IMR-90 (cell line): Measurements from ENCODE around the gene DENND10. TPM values are rescaled to one million over a fixed set of nuclear protein-coding genes. Genes with fewer than 3 reads are reported as not detected.
A peak's percentile ranks its signal among the peaks of the same experiment; 100 is the strongest.

Experiments used
- ATAC-seq: fragments of 200-7000 bp; cut with Tn5 transposase; 2 replicates; pipeline ENCODE4 v1.9.1; 2020; ENCODE audit warnings: low read depth, mild to moderate bottlenecking, moderate library complexity
- BruUV-seq: library from RNA; stranded (reverse); fragments of 400-500 nt; replicated peaks from 2 replicates; lab custom pipeline; 2021; lab: Mats Ljungman, UMichigan
- CTCF ChIA-PET: fragments of 300-600 bp; formaldehyde crosslinking; extraction: SDS; loops from one replicate; lab custom pipeline; 2021; ENCODE audit warnings: antibody characterized with exemption; lab: Yijun Ruan, JAX
- POLR2A ChIA-PET: fragments of 300-600 bp; sonication (Branson Sonifier 250); formaldehyde crosslinking; loops from one replicate; lab custom pipeline; 2022; ENCODE audit warnings: antibody characterized with exemption; ENCODE audit not compliant: unreplicated experiment; lab: Charles Lee
- DNase-seq: peaks from one replicate; pipeline ENCODE4 v3.0.0; 2013
- H2AFZ ChIP-seq: replicated peaks from 2 replicates; pipeline ENCODE3; 2013; ENCODE audit warnings: low read length, mild to moderate bottlenecking; ENCODE audit not compliant: poor library complexity
- H2AK5ac ChIP-seq: 2 replicates; pipeline ENCODE4 v1.6.1; 2013; ENCODE audit warnings: low read depth, low read length, inconsistent platforms
- H2AK9ac ChIP-seq: replicated peaks from 2 replicates; pipeline ENCODE3; 2013; ENCODE audit warnings: mild to moderate bottlenecking, low read depth, low read length, moderate library complexity; ENCODE audit not compliant: poor library complexity
- H2BK120ac ChIP-seq: 2 replicates; pipeline ENCODE4 v1.6.1; 2013; ENCODE audit warnings: low read depth, low read length, inconsistent platforms
- H2BK15ac ChIP-seq: 3 replicates; pipeline ENCODE4 v1.6.1; 2013; ENCODE audit warnings: low read depth, low read length, inconsistent platforms
- H2BK20ac ChIP-seq: 2 replicates; pipeline ENCODE4 v1.6.1; 2013; ENCODE audit warnings: low read depth, mild to moderate bottlenecking, inconsistent platforms, low read length, moderate library complexity
- H2BK5ac ChIP-seq: 2 replicates; pipeline ENCODE4 v1.6.1; 2013; ENCODE audit warnings: mild to moderate bottlenecking, low read depth, low read length, inconsistent platforms; ENCODE audit not compliant: poor library complexity, severe bottlenecking
- H3K14ac ChIP-seq: replicated peaks from 2 replicates; pipeline ENCODE4 v1.6.1; 2013; ENCODE audit warnings: low read depth, low read length, inconsistent platforms
- H3K18ac ChIP-seq: 2 replicates; pipeline ENCODE4 v1.6.1; 2013; ENCODE audit warnings: low read depth, low read length, control low read depth
- H3K23ac ChIP-seq: 2 replicates; pipeline ENCODE4 v1.6.1; 2013; ENCODE audit warnings: low read depth, low read length, inconsistent platforms
- H3K27ac ChIP-seq: 2 replicates; pipeline ENCODE4 v1.5.1; 2013; ENCODE audit warnings: mild to moderate bottlenecking, control low read depth, low read length; ENCODE audit not compliant: insufficient read depth
- H3K27me3 ChIP-seq: 2 replicates; pipeline ENCODE4 v1.6.1; 2013; ENCODE audit warnings: low read length; ENCODE audit not compliant: control insufficient read depth, insufficient read depth
- H3K36me3 ChIP-seq: 2 replicates; pipeline ENCODE4 v1.6.1; 2013; ENCODE audit warnings: low read length, mixed read lengths; ENCODE audit not compliant: control insufficient read depth, insufficient read depth
- H3K4ac ChIP-seq: 2 replicates; pipeline ENCODE4 v1.6.1; 2013; ENCODE audit warnings: low read depth, low read length, inconsistent platforms
- H3K4me1 ChIP-seq: 2 replicates; pipeline ENCODE4 v1.6.1; 2013; ENCODE audit warnings: low read length, mixed read lengths; ENCODE audit not compliant: control insufficient read depth, insufficient read depth
- H3K4me2 ChIP-seq: 2 replicates; pipeline ENCODE4 v1.6.1; 2013; ENCODE audit warnings: low read depth, mild to moderate bottlenecking, control low read depth, low read length, moderate library complexity
- H3K4me3 ChIP-seq: 2 replicates; pipeline ENCODE4 v1.5.1; 2013; ENCODE audit warnings: low read depth, mild to moderate bottlenecking, control low read depth, low read length, moderate library complexity; ENCODE audit not compliant: insufficient read depth
- H3K56ac ChIP-seq: 2 replicates; pipeline ENCODE4 v1.6.1; 2013; ENCODE audit warnings: low read length, inconsistent platforms; ENCODE audit not compliant: insufficient read depth; ENCODE audit errors: extremely low read depth
- H3K79me1 ChIP-seq, 2 experiments: 2 replicates each; pipeline ENCODE4 v1.6.1; 2013; ENCODE audit warnings: low read length in 2 of 2, inconsistent platforms in 1 of 2, low read depth in 1 of 2
- H3K9ac ChIP-seq: 2 replicates; pipeline ENCODE4 v1.6.1; 2013; ENCODE audit warnings: low read depth, low read length, control low read depth
- H3K9me1 ChIP-seq: 2 replicates; pipeline ENCODE4 v1.6.1; 2013; ENCODE audit warnings: low read length, inconsistent platforms; ENCODE audit not compliant: insufficient read depth
- H3K9me3 ChIP-seq: 2 replicates; pipeline ENCODE4 v1.6.1; 2013; ENCODE audit warnings: low read length; ENCODE audit not compliant: control insufficient read depth, insufficient read depth
- H4K20me1 ChIP-seq: 2 replicates; pipeline ENCODE4 v1.6.1; 2013; ENCODE audit warnings: low read length, inconsistent platforms; ENCODE audit not compliant: insufficient read depth
- H4K5ac ChIP-seq: 2 replicates; pipeline ENCODE4 v1.6.1; 2013; ENCODE audit warnings: mild to moderate bottlenecking, low read depth, low read length, control low read depth
- H4K8ac ChIP-seq, 2 experiments: 2 replicates each; pipeline ENCODE4 v1.6.1; 2013; ENCODE audit warnings: low read depth in 2 of 2, low read length in 2 of 2, control low read depth in 1 of 2, inconsistent platforms in 1 of 2
- H4K91ac ChIP-seq: 2 replicates; pipeline ENCODE4 v1.6.1; 2013; ENCODE audit warnings: low read depth, low read length, inconsistent platforms; ENCODE audit not compliant: insufficient read depth
- BHLHE40 ChIP-seq: fragments of 150-350 bp; IDR thresholded peaks from 2 replicates; pipeline ENCODE4 v1.6.1; 2016; ENCODE audit warnings: mild to moderate bottlenecking, low read depth, low read length
- FOS ChIP-seq: fragments of 150-350 bp; IDR thresholded peaks from 2 replicates; pipeline ENCODE4 v1.6.1; 2016; ENCODE audit warnings: low read depth, low read length
- MAFK ChIP-seq: IDR thresholded peaks from 2 replicates; pipeline ENCODE4 v1.6.1; 2012; ENCODE audit warnings: low read depth, low read length, improper control_type of control experiment
- MAZ ChIP-seq: IDR thresholded peaks from 2 replicates; pipeline ENCODE4 v1.6.1; 2012; ENCODE audit warnings: low read depth, mild to moderate bottlenecking, low read length, improper control_type of control experiment, moderate library complexity, borderline replicate concordance
- MXI1 ChIP-seq: IDR thresholded peaks from 2 replicates; pipeline ENCODE4 v1.6.1; 2012; ENCODE audit warnings: low read depth, mild to moderate bottlenecking, low read length, moderate library complexity, borderline replicate concordance
- NFE2L2 ChIP-seq: fragments of 150-350 bp; IDR thresholded peaks from 2 replicates; pipeline ENCODE4 v1.6.1; 2016; ENCODE audit warnings: low read depth, mild to moderate bottlenecking, low read length
- RFX5 ChIP-seq: IDR thresholded peaks from 2 replicates; pipeline ENCODE4 v1.8.0; 2012; ENCODE audit warnings: low read depth, mild to moderate bottlenecking, low read length, moderate library complexity
- SMC3 ChIP-seq: fragments of 150-350 bp; IDR thresholded peaks from 2 replicates; pipeline ENCODE4 v1.6.1; 2016; ENCODE audit warnings: low read depth, mild to moderate bottlenecking, antibody characterized with exemption, low read length, moderate library complexity
- WGBS, 2 experiments: methylation state at CpG; one replicate each; pipeline versions ENCODE4 v1.1.5 to v1.1.7; 2013; ENCODE audit warnings: missing lambda C conversion rate in 2 of 2; ENCODE audit not compliant: insufficient read length in 1 of 2; ENCODE audit errors: extremely low coverage in 2 of 2; 5-methylcytosine and 5-hydroxymethylcytosine counted together
- dilution Hi-C: fragments of 300-500 bp; cut with HindIII; formaldehyde crosslinking; loops from one replicate; pipeline ENCODE4 v1.14.3; 2018; ENCODE audit warnings: low sequenced_read_pairs; ENCODE audit not compliant: unreplicated experiment
- in situ Hi-C: fragments of 300-500 bp; cut with MboI; formaldehyde crosslinking; loops from 3 replicates; pipeline ENCODE4 v1.14.3; 2019; ENCODE audit warnings: low sequenced_read_pairs, inconsistent platforms, mixed read lengths
- intact Hi-C: fragments of 100-400 bp; cut with micrococcal nuclease; formaldehyde crosslinking; loops from 2 replicates; pipeline ENCODE4 v1.10.0; 2022
- polyA plus RNA-seq, 3 experiments: library from polyadenylated mRNA; depleted of rRNA; stranded (reverse); fragments of >200 nt; gene quantifications; 2 replicates each; pipeline ENCODE4 v1.2.3, GENCODE V29; 2012; ENCODE audit warnings: low replicate concordance in 1 of 3
- total RNA-seq: library from RNA; depleted of rRNA; stranded (reverse); fragments of >200 nt; gene quantifications from 2 replicates; pipeline ENCODE4 v1.2.3, GENCODE V29; 2012
- TF ChIP-seq, protein P1 (sequence below): conservative IDR thresholded peaks from 2 replicates; pipeline ENCODE4 v1.5.1; 2012; ENCODE audit warnings: mild to moderate bottlenecking, low read depth, low read length, improper control_type of control experiment
- TF ChIP-seq, protein P2 (sequence below): fragments of 150-350 bp; IDR thresholded peaks from 2 replicates; pipeline ENCODE4 v1.6.1; 2016; ENCODE audit warnings: low read depth, mild to moderate bottlenecking, low read length, moderate library complexity, borderline replicate concordance
- TF ChIP-seq, protein P3 (sequence below): fragments of 150-350 bp; IDR thresholded peaks from 2 replicates; pipeline ENCODE4 v1.6.1; 2017; ENCODE audit warnings: mild to moderate bottlenecking, antibody characterized with exemption, low read length, low read depth

Gene DENND10
- total and polyA plus RNA-seq, 2 of the 4 experiments (the other 2 are of a cell fraction) = 50.9 to 81.4 TPM

DNA sequence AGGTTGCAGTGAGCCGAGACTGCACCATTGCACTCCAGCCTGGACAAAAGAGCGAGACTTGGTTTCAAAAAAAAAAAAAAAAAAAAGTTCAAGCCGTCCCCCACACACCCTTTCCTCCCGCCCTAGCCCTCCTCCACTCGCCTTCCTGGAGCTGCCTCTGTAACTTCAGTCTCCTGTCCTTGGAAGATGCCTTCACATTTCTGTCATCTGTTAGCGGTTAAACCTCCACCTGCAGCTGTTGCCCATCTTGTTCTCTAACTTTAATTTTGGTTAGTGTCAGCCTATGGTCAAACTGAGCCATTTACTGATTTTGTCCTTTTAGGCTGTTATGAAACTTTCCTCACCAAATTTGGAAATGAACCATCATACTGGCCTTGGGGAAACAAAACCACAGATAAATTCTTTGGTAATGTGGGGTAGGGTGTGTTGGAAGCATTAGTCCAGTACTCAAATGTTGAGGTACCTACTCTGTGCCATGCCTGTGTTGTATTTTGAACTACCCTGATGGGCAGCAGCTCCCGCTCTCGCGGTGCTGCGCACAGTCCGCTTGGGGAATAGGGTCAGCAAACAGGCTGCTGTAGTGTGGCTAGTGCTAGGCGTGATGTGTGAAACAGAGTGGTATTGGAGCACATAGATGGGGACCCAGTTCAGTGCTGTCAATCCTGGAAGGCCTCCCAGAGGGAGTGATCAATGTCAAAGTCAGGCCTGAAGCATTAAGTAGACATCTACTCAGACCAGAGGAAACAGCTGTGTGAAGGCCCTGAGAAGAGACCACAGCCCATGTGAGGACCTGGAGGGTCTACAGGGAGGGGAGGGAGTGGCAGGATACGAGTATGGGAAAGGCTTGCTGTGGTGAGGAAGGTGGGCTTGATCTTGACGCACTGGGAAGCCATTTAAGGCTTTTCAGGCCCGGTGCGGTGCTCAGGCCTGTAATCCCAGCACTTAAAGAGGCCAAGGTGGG, 34.7 kb downstream of the DENND10 start:
- Histone ChIP-seq H3K4me1 (peaks cover 4% of the 10 kb centered on the region; the same call in 1 of the 2 replicates), H3K4me2 (no peak overlapping the region), H3K4ac (peak overlapping the region; percentile 69), H3K18ac (peak overlapping the region; percentile 4; the same call in 1 of the 2 replicates), H2BK5ac (peak overlapping the region; percentile 35), H2AFZ (peak overlapping the region; percentile 66), H3K36me3 (peaks cover 9% of the 10 kb centered on the region; the same call in 1 of the 2 replicates), H3K14ac (0 out of 2 replicates have a peak overlapping the region, but pooled peaks have one; percentile 0), H4K91ac (peak overlapping the region; percentile 41; the same call in 1 of the 2 replicates), H3K9ac (no peak overlapping the region), H3K4me3 (no peak overlapping the region), H3K56ac (no peak overlapping the region), H2BK20ac (peak overlapping the region; percentile 66; the same call in 1 of the 2 replicates), H3K9me1 (peaks cover 9% of the 10 kb centered on the region; the same call in 1 of the 2 replicates), H4K5ac (no peak overlapping the region), H3K23ac (peak overlapping the region; percentile 20), H2BK15ac (no peak overlapping the region), H4K8ac (0 out of 4 replicates have a peak overlapping the region, but pooled peaks of 1 of the 2 experiments have one; percentile 2), H3K9me3 (no peaks in the 10 kb centered on the region), H2AK9ac (peak overlapping the region; percentile 39), H3K27ac (no peak overlapping the region), H3K79me1 (peaks cover 2 to 15% of the 10 kb centered on the region in 2 experiments; a peak in 3 of 4 replicates), H4K20me1 (no peaks in the 10 kb centered on the region), H2AK5ac (peak overlapping the region; percentile 70; the same call in 1 of the 2 replicates), H2BK120ac (peak overlapping the region; percentile 36; the same call in 1 of the 2 replicates), H3K27me3 (no peaks in the 10 kb centered on the region)
- POLR2A ChIA-PET = interaction anchor here (0.6 kb wide), 1 partner anchor 51 kb away, joined by 23 read pairs; no protein-coding TSS in a partner anchor
- DNase-seq (no peak), ATAC-seq (no peak)
- BruUV-seq = no TSS peak
- WGBS, 2 experiments = 93% methylated on average over 6 of the region's 16 CpGs; no CpG with 5 or more reads in 1 of the 2 experiments
- in situ Hi-C loops (no loop called here), dilution Hi-C loops (no loop called here), intact Hi-C loops (loop anchor here (5.0 kb wide), 1 partner anchor 309 kb away; no protein-coding TSS in a partner anchor)
- CTCF ChIA-PET = interaction anchor here (0.6 kb wide), 1 partner anchor 29 kb away, joined by 7 read pairs; no protein-coding TSS in a partner anchor
- TF ChIP-seq MAZ = no peak
- no peak for TF ChIP-seq MXI1
- no peak for TF ChIP-seq MAFK
- TF ChIP-seq, protein P1, sequence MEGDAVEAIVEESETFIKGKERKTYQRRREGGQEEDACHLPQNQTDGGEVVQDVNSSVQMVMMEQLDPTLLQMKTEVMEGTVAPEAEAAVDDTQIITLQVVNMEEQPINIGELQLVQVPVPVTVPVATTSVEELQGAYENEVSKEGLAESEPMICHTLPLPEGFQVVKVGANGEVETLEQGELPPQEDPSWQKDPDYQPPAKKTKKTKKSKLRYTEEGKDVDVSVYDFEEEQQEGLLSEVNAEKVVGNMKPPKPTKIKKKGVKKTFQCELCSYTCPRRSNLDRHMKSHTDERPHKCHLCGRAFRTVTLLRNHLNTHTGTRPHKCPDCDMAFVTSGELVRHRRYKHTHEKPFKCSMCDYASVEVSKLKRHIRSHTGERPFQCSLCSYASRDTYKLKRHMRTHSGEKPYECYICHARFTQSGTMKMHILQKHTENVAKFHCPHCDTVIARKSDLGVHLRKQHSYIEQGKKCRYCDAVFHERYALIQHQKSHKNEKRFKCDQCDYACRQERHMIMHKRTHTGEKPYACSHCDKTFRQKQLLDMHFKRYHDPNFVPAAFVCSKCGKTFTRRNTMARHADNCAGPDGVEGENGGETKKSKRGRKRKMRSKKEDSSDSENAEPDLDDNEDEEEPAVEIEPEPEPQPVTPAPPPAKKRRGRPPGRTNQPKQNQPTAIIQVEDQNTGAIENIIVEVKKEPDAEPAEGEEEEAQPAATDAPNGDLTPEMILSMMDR = no peak
- TF ChIP-seq SMC3 = no peak
- no peak for TF ChIP-seq NFE2L2
- TF ChIP-seq, protein P2, sequence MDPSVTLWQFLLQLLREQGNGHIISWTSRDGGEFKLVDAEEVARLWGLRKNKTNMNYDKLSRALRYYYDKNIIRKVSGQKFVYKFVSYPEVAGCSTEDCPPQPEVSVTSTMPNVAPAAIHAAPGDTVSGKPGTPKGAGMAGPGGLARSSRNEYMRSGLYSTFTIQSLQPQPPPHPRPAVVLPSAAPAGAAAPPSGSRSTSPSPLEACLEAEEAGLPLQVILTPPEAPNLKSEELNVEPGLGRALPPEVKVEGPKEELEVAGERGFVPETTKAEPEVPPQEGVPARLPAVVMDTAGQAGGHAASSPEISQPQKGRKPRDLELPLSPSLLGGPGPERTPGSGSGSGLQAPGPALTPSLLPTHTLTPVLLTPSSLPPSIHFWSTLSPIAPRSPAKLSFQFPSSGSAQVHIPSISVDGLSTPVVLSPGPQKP = no peak
- no peak for TF ChIP-seq FOS
- TF ChIP-seq RFX5 = no peak
- TF ChIP-seq, protein P3, sequence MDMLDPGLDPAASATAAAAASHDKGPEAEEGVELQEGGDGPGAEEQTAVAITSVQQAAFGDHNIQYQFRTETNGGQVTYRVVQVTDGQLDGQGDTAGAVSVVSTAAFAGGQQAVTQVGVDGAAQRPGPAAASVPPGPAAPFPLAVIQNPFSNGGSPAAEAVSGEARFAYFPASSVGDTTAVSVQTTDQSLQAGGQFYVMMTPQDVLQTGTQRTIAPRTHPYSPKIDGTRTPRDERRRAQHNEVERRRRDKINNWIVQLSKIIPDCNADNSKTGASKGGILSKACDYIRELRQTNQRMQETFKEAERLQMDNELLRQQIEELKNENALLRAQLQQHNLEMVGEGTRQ = no peak
- no peak for TF ChIP-seq BHLHE40
